Mucosa of descending colon (tissue), 3 donors: ENCODE results near the gene LTC4S. TPM values are rescaled to one million over a fixed set of nuclear protein-coding genes. Genes with fewer than 3 reads are reported as not detected.
A peak's percentile ranks its signal among the peaks of the same experiment; 100 is the strongest.

Source experiments
- ATAC-seq: fragments of 200-7000 bp; cut with Tn5 transposase; one replicate; pipeline ENCODE4 v1.9.1; 2020; ENCODE audit warnings: mild to moderate bottlenecking, moderate library complexity
- DNase-seq, 3 donors: peaks; one replicate each; pipeline ENCODE4 v3.0.0-alpha.2; 2020
- H3K36me3 ChIP-seq: fragments of 200-600 bp; one replicate; pipeline ENCODE4 v1.8.0; 2021; ENCODE audit warnings: low read depth, mild to moderate bottlenecking
- H3K4me1 ChIP-seq: fragments of 200-600 bp; one replicate; pipeline ENCODE4 v1.8.0; 2021; ENCODE audit warnings: low read depth, mild to moderate bottlenecking
- H3K4me3 ChIP-seq: fragments of 200-600 bp; one replicate; pipeline ENCODE4 v1.8.0; 2021; ENCODE audit warnings: mild to moderate bottlenecking
- H3K9me3 ChIP-seq: fragments of 200-600 bp; one replicate; pipeline ENCODE4 v1.8.0; 2021; ENCODE audit warnings: mild to moderate bottlenecking
- intact Hi-C, 2 donors: fragments of 100-400 bp; cut with DNase I in 1 of 2; cut with micrococcal nuclease in 1 of 2; formaldehyde crosslinking; loops; one replicate each; pipeline versions ENCODE4 v1.11.0 to v1.11.1; 2022; cut with DNase I, micrococcal nuclease
- total RNA-seq, 3 donors: library from RNA; stranded (reverse); fragmentation: NEBNext Ultra II Directional in 2 of 3; extraction: Animal tissue kit (Norgen Biotek cat#: 25700) in 2 of 3; gene quantifications; one replicate each; pipeline versions ENCODE4 v1.2.1 to v1.2.4, GENCODE V29; 2021 to 2023
- TF ChIP-seq, protein P1 (sequence below): fragments of 200-600 bp; IDR thresholded peaks from one replicate; pipeline ENCODE4 v1.8.0; 2022; ENCODE audit warnings: antibody characterized with exemption, mild to moderate bottlenecking
- donor health status: DM: no; HTN: no; CAD: no; lungs with moderate emphysema.
- donor health status: DM: no; HTN: no; CAD: no.
- donor health status: DM: no; HTN: yes; CAD: no.

Gene LTC4S
- total RNA-seq, 3 donors from 2014 or later: 3.0 to 10.4 (median 7.0) TPM

DNA sequence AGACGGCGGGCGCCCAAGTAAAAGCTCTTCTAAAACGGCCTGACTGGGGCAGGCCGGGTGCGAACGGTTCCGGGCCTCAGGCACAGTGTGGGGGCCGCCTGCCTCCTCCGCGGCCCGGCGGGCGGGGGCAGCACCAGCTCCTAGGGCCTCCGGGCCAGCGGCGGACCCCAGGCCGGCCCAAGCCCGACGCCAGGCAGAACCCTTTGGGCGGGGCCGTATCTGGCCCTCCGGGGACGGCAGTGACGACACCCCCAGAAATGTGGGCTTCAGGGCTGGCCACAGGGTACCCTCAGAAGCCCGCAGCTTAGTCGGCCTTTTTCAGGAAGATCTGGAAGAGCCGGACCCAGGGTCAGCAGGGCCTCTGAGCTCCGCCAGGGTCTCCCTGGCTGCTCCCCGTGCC is 4.0 kb downstream of the LTC4S start:
- intact Hi-C loops: no loop called here
- peaks cover 39% of the 10 kb centered on the region for H3K4me1 ChIP-seq

DNA sequence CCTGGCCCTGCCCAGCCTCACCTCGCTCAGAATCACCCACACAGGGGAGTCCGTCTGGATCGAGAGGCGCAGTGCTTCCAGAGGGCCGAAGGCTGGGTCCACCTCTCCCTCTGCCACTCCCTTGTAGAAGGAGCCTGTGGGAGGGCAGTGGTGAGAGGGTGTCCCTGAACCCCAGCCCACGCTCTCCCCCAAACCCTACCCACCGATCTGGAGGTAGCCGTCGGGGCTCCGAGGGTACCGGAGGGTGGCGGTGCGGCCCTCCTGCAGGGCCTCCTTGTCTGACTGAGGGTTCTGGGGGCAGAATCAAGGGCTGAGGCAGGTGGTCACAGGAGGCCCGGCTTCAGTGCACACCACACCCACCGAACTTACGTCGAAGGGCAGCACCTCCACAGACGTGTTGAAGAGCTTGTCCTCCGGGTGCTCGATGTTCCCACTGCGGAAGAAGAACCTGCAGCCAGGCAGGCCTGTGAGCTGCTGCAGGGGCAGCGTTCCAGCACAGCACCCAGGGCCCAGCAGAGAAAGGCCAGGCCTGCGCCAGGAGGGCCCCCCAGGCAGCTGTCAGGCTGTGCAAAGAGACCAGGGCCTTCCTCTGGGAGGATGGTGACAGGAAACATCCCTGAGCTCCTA is 4.5 kb downstream of the LTC4S start:
- intact Hi-C loops: no loop called here

More for the DNA sequence above, 4.0 kb downstream of the LTC4S start:
- ATAC-seq (no peak), DNase-seq (no peak)
- TF ChIP-seq, protein P1, sequence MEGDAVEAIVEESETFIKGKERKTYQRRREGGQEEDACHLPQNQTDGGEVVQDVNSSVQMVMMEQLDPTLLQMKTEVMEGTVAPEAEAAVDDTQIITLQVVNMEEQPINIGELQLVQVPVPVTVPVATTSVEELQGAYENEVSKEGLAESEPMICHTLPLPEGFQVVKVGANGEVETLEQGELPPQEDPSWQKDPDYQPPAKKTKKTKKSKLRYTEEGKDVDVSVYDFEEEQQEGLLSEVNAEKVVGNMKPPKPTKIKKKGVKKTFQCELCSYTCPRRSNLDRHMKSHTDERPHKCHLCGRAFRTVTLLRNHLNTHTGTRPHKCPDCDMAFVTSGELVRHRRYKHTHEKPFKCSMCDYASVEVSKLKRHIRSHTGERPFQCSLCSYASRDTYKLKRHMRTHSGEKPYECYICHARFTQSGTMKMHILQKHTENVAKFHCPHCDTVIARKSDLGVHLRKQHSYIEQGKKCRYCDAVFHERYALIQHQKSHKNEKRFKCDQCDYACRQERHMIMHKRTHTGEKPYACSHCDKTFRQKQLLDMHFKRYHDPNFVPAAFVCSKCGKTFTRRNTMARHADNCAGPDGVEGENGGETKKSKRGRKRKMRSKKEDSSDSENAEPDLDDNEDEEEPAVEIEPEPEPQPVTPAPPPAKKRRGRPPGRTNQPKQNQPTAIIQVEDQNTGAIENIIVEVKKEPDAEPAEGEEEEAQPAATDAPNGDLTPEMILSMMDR: no peak
- Histone ChIP-seq H3K9me3 (no peaks in the 10 kb centered on the region), H3K4me3 (no peak overlapping the region), H3K36me3 (peaks cover 15% of the 10 kb centered on the region)

DNA sequence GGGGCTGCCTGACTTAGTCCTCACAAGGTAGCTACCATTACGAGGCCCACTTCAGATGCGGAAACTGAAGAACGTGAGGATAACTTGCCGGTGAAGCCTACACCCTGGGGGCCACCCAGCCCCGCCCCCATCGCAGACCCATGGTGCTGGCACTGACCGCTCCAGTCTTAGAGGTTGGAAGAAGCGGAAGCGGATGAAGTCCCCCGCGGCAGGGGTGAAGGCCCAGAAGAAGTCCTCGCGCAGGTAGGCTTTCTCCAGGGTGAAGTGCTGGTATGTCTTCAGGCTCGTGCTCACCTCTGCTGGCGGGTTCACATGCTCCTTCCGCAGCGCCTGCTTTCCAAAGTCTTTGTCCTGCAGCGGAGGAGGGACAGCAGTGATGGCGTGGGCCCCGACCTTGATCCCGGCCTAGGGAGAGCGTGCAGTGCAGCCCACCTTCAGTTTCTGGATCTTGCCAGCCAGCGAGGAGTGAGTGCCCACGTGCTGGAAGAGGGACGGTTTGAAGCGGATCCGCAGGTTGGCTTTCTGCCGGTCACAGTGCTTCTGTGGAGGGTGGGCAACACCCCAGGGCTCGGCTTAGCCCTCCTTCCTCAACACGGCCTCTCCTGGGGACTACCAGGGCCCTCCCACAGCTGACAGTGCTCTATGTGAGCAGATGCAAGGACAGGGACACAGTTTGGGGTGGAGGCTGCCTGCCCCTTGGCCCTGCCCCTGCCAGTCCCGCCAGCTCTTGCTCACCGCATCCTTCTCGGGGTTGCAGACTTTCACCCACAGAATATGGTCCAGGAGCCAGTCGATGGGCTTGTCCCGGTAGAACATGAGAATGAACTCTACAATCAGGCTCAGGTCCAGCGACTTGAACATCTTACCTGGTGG is 5.2 kb downstream of the LTC4S start:
- ATAC-seq (no peak), DNase-seq (peak in 1 of 3 donors; percentile 5)
- intact Hi-C loops: no loop called here
- Histone ChIP-seq H3K4me1 (peaks cover 44% of the 10 kb centered on the region), H3K9me3 (no peaks in the 10 kb centered on the region), H3K36me3 (peaks cover 15% of the 10 kb centered on the region), H3K4me3 (no peak overlapping the region)
- TF ChIP-seq, protein P1: no peak

More for the DNA sequence above, 4.5 kb downstream of the LTC4S start:
- peaks cover 15% of the 10 kb centered on the region for H3K36me3 ChIP-seq
- TF ChIP-seq, protein P1: no peak
- ATAC-seq: no peak
- DNase-seq: no peak
- H3K4me3 ChIP-seq: no peak overlapping the region
- peaks cover 44% of the 10 kb centered on the region for H3K4me1 ChIP-seq
- no peaks in the 10 kb centered on the region for H3K9me3 ChIP-seq

DNA sequence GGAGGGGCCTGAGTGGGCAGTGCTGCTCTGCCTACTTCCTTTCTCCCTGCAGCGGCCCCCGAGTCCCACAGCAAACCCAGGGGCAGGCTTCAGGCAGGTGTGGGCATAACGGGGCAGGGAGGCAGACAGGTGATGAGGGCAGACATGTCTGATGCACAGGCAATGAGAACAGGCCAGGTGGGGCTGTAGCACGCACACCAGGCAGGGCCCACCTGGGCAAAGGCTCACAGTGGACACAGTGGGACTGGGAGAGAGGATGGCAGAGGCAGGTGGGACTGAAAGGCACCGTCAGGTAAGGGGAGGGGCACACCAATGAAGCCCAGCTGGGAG is 5.8 kb downstream of the LTC4S start:
- intact Hi-C loops: no loop called here
- no peak for ATAC-seq
- Histone ChIP-seq H3K4me3 (no peak overlapping the region), H3K36me3 (peaks cover 15% of the 10 kb centered on the region), H3K4me1 (peaks cover 46% of the 10 kb centered on the region), H3K9me3 (no peaks in the 10 kb centered on the region)
- DNase-seq: no peak
- TF ChIP-seq, protein P1: no peak

DNA sequence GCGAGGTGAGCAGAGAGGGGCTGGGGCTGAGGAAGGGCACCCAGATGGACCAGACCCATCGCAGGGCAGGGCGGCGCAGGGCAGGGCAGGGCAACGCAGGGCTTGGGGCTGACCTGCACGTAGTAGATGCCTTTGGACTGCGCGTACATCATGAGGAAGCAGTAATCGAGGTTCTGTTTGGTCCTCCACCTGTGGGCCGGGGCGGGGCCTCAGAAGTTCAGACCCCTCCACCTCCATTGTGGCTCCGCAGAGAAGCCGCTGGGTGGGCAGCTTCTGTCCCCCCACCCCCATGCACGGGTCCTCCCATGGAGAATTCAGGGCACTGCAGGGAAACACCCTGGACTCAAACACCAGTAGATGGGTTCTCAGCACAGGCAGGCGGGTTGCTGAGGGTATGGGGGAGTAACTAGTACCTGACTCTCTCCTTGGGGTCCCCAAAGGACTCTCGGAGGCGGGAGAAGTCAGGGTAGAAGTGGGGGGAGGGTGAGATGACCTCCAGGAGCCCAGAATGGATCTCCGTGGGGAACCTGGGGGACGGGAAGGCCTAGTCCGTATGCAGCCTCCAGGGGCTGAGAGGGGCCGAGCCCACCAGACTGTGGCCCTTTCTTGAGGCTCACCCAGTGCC is 6.4 kb downstream of the LTC4S start:
- no peak for ATAC-seq
- H3K36me3 ChIP-seq: peaks cover 15% of the 10 kb centered on the region
- TF ChIP-seq, protein P1: no peak
- peak in 1 of 3 donors; percentile 5 for DNase-seq
- intact Hi-C loops: no loop called here
- H3K4me1 ChIP-seq: peaks cover 46% of the 10 kb centered on the region
- no peak overlapping the region for H3K4me3 ChIP-seq
- no peaks in the 10 kb centered on the region for H3K9me3 ChIP-seq
